GM21390 (cell line): ENCODE data around the gene RPS21.
"Not testable (repeated sequence)": the region's sequence is repeated elsewhere in the genome, so short reads cannot be mapped to it uniquely, and the experiment has no call there.

Experiments used
- ATAC-seq: cut with Tn5 transposase; IDR thresholded peaks from one replicate; pipeline ENCODE4 v1.9.1; 2021; ENCODE audit not compliant: unreplicated experiment

The RPS21 gene

GRCh38 chr20:62363920-62364851 is 22.7 kb upstream of the RPS21 start:
- ATAC-seq, result no peak

- no peak for ATAC-seq
Measured at GRCh38 chr20:62364911-62365736, 21.8 kb upstream of the RPS21 start.

GRCh38 chr20:62365814-62366369 is 21.0 kb upstream of the RPS21 start:
- ATAC-seq, result no peak

- ATAC-seq, result no peak
Measured at GRCh38 chr20:62366370-62367135, 20.4 kb upstream of the RPS21 start.

GRCh38 chr20:62367136-62367632 is 19.7 kb upstream of the RPS21 start, which contains the start of gene LAMA5:
Gene LAMA5 (minus strand): TSS chr20:62367312. CDS start chr20:62367245, 67 bp downstream.
- ATAC-seq, result no peak

GRCh38 chr20:62367633-62368391 is 19.1 kb upstream of the RPS21 start:
- ATAC-seq, result no peak

GRCh38 chr20:62368392-62368975 is 18.4 kb upstream of the RPS21 start:
- ATAC-seq, result no peak

- ATAC-seq, result no peak
Measured at GRCh38 chr20:62368976-62369814, 17.7 kb upstream of the RPS21 start.

- no peak for ATAC-seq
Measured at GRCh38 chr20:62369815-62370114, 17.1 kb upstream of the RPS21 start.

GRCh38 chr20:62370115-62370806 is 16.6 kb upstream of the RPS21 start:
- no peak for ATAC-seq

GRCh38 chr20:62370807-62371587 is 15.9 kb upstream of the RPS21 start:
- no peak for ATAC-seq

GRCh38 chr20:62371588-62372041 is 15.3 kb upstream of the RPS21 start:
- no peak for ATAC-seq

GRCh38 chr20:62372042-62372993 is 14.6 kb upstream of the RPS21 start:
- no peak for ATAC-seq

- ATAC-seq, result not testable (repeated sequence)
Measured at GRCh38 chr20:62373631-62374179, 13.2 kb upstream of the RPS21 start.

GRCh38 chr20:62374331-62375152 is 12.4 kb upstream of the RPS21 start:
- ATAC-seq, result no peak
